HG02870 (cell line): ENCODE results near the gene TRIO.
"Not testable (repeated sequence)": the region's sequence is repeated elsewhere in the genome, so short reads cannot be mapped to it uniquely, and the experiment has no call there.

ENCODE experiments used
- ATAC-seq: cut with Tn5 transposase; IDR thresholded peaks from one replicate; pipeline ENCODE4 v1.9.1; 2021; ENCODE audit warnings: mild to moderate bottlenecking, moderate library complexity; ENCODE audit not compliant: unreplicated experiment

The TRIO gene

GRCh38 chr5:14420101-14420811 lies 277.1 kb downstream of the TRIO start:
- no peak for ATAC-seq

DNA sequence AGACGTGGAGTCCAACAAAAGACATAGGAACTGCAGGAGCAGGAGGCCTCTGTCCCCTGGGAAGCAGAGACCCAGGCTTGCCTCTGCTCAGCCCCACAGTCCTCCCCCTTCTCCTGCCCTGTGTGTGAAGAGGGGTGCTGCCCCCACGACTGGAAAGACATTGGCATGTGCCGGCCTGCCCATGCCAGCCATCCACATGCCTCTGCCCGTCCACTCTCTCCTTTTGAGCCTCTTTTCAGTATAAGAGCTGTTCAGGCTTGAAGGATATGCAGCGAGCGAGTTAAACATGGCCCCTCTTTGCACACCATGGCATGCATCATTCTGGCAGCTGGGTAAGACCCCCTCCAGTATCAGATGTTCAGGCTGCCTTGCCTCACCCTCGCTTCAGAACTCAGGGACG lies 278.7 kb downstream of the TRIO start:
- no peak for ATAC-seq

DNA sequence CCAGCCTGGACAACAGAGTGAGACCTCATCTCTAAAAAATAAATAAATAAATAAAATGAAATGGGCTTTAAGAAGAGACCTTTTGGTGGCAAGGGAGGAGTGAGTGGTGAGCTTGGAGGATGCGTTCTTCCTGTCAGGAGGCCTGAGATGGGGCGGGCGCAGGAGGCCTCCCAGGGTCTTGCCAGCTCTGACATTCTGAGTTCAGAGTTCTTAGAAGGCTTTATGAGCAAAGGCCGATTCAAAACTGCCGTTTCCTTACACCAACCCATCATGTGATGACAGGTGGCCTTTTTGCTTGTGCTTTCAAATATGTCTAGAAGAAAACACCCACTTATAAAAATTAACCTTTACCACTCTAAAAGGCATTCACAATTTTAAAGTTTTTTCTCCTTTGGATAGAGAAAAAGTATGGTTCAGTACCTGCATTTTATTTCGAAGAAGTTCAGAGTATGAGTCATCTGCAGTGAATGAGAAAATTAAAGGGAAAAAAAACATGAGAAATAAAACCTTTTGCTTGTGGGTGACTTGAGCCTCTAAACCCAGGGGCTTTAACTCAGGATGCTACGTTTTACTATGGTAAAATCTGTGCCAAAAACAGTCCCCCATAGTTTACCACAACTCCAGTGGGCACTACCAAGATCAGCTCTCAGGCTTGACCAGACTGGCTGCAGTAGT lies 281.0 kb downstream of the TRIO start:
- ATAC-seq: no peak

DNA sequence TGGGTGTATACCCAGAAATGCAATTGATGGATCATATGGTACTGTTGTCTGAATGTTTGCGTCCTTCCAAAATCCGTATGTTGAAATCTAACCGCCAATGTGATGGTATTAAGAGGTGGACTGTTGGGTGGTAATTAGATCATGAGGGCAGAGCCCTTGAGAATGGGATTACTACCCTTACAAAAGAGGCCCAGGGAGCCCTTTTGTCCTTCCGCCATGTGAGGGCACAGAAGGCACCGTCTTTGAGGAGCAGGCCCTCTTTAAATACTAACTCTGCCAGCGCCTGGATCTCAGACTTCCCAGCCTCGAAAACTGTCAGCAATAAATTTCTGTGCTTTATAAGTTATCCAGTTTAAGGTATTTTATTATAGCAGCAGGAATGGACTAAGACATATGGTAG lies 282.4 kb downstream of the TRIO start:
- no peak for ATAC-seq

DNA sequence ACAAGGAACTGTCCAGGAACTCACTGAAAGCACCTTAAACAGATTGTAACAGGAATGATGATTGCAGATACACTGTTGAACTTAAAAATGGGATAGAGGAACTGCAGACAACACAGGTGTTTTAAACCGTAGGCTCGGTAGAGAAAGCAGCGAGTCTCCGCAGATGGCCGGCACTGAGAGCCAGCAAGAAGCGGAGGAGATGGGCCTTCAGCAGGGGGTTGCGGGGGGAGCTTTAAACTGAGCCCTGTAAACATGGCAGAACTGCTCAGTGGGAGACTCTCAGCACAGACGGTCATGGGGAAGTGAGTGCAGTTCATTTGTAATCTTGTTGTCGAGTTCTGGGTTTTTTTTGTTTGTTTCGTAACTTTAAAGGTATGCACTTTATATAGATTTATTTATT lies 283.4 kb downstream of the TRIO start:
- ATAC-seq: no peak

DNA sequence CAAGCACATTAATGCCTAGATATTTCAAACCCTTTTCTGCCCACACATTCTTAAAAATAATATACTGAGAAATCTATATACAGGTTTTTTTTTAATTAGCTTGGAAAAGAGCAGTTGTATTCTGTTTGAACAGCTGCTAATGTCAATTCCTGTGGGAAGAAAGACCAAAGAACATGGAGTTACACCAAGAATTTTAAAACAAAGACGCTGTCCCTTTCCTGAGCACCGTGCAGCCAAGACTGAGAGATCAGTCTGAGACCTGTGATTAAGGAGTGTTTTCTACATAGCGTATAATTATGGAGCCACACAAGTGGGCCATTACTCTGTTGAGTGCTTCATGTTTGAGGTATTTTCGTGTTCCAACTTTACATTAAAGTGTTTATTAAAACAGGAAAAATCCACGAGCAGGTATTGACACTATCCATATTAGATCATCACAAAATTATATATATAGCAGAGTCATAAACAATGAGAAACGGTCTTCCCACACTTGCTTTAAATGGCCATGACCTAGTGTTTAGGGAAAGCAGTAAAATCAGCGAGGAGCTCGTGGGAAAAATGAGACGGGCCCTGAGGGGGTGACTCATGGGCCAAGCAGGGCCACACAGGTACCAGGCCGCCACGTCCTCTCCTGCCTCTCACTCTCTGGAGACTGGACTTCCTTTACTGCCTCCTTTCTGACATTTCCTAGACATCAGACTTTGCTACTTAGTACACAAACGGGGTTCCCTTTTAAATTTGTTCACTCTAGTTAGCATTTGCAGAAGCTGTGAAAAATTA lies 285.4 kb downstream of the TRIO start:
- ATAC-seq: no peak

GRCh38 chr5:14429101-14430050 lies 286.2 kb downstream of the TRIO start:
- no peak for ATAC-seq

- no peak for ATAC-seq
These were observed 288.4 kb downstream of the TRIO start for GRCh38 chr5:14431534-14431933.

- ATAC-seq: no peak
These were observed 289.9 kb downstream of the TRIO start for GRCh38 chr5:14432931-14433589.

GRCh38 chr5:14435481-14435880 lies 292.3 kb downstream of the TRIO start:
- no peak for ATAC-seq

DNA sequence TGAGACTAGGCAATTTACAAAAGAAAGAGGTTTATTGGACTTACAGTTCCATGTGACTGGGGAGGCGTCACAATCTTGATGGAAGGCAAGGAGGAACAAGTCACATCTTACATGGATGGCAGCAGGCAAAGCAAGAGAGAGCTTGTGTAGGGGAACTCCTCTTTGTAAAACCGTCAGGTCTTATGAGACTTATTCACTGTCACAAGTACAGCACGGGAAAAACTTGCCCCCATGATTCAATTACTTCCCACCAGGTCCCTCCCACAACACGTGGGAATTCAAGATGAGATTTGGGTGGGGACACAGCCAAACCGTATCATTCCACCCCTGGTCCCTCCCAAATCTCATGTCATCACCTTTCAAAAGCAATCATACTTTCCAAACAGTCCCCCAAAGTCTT lies 293.0 kb downstream of the TRIO start:
- ATAC-seq: not testable (repeated sequence)

- ATAC-seq: peak; percentile 56
These were observed 293.8 kb downstream of the TRIO start for GRCh38 chr5:14436801-14437542.

DNA sequence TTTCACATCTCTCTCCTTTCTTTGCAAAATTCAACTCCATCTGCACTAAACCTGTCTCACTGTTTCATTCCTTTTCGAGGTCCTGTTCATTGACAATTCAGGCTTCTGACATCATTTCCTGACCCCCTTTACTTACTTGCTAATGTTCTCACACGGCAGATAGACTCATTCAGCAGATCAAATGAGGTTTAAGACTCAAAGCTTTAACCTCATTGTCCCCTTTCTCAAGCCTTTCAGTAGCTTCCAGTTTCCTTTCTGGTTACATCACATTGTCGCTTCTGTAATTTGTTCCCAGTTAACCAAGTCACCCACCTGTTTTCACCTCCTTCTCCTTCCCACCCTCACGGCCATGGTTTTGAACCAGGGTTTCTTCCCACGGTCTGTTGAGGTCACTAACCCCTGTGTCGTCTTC lies 295.1 kb downstream of the TRIO start:
- ATAC-seq: peak; percentile 33

DNA sequence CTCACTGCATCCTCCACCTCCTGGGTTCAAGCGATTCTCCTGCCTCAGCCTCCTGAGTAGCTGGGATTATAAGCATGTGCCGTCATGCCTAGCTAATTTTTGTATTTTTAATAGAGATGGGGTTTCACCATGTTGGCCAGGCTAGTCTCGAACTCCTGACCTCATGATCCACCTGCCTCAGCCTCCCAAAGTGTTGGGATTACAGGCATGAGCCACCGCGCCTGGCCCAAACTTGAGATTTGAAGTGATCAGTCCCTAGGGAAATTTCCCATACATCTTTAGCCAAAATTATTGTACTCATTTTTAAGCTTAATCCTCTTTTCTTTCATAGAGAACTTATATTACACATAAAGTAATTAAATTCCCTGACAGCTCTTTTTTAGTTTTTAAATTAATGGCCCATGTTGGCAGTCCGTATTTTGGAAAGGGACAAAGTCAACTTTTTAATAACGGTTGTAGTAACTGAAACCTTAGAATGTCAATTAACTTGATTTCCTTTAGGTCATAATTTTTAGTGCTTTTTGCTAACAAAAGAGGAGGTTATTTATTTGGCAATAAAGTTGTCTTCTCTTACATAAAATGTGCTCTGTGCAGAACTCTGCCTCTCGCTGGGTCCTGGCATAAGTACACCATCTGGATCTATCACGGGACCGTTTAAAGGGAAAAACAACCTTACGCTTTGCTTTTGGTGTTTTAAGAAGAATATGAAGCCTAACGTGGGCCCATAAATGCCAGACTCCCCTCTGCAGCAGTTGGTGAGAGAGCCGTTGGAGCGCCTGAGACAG lies 296.1 kb downstream of the TRIO start:
- ATAC-seq: no peak

DNA sequence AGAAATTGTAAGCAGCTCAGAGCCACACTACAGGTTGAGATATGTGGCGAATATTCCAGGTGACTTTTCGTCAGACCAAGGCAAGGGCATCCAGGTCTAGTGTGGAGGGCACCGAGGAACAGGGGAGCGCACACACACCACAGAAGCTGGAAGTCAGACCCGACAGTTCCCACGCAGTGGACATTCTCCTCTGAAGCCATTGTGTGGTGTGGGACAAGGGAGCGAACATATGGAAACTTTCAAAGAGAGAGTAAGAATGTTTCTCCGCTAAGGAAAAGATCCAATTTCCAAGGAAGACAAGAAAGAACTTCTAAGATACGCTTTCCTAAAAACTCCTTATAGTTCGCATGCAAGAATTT lies 297.1 kb downstream of the TRIO start:
- ATAC-seq: no peak

DNA sequence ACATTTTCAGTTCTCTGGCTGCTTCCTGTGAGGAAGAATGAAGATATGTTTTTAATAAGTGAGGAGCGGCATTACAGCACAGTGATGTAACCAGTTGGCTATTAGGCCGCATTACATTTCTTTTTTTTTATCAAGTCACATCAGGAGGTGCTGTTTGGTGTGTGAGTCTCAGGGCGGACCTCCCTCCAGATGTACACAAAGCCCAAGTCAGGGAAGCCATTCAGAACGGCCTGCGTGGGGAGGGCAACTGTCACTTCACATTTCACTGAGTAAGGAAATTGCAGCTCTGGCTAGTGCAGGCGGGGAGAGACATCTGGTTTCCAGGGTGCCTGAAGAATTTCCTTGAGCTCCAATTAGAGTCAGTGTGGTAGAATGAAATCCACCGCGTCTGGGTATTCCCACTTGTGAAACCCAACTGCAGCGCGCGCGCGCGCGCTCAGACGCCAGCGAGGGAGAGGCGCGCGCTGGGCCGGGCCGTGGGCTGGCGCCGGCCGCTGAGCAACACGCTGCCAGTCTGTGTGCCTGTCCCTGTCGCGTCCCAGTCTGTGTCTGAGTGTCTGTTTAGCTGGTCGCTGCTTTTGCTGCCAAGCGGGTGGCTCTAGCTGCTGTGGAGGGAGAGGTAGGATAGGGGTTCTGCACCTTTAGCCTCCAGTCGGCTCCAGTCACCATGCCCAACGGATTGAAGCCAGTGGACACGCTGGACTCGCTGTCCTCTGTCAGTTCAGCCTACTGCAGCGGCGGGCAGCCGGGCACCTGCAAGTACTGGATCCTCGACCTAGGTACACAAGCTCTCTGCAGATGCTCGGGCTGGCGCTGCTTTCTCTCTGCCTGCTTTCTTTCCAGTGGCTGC lies 297.7 kb downstream of the TRIO start:
- ATAC-seq: no peak

- no peak for ATAC-seq
These were observed 298.5 kb downstream of the TRIO start for GRCh38 chr5:14441641-14442040.

- no peak for ATAC-seq
These were observed 299.4 kb downstream of the TRIO start for GRCh38 chr5:14442536-14442935.
